ENCODE measurements around the gene TSSK3.
"Not testable (repeated sequence)": the region's sequence is repeated elsewhere in the genome, so short reads cannot be mapped to it uniquely, and the experiment has no call there.

TSSK3 gene

GRCh38 chr1:32361674-32362473 lies 465 bp upstream of the TSSK3 start:
- peak; percentile 76 for DNase-seq (ENCODE audit: low read depth, low spot score)

DNA sequence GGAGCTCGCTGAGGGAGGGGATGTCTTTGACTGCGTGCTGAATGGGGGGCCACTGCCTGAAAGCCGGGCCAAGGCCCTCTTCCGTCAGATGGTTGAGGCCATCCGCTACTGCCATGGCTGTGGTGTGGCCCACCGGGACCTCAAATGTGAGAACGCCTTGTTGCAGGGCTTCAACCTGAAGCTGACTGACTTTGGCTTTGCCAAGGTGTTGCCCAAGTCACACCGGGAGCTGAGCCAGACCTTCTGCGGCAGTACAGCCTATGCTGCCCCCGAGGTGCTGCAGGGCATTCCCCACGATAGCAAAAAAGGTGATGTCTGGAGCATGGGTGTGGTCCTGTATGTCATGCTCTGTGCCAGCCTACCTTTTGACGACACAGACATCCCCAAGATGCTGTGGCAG lies 1.4 kb downstream of the TSSK3 start:
- no peak for DNase-seq (ENCODE audit: low read depth, low spot score)

DNA sequence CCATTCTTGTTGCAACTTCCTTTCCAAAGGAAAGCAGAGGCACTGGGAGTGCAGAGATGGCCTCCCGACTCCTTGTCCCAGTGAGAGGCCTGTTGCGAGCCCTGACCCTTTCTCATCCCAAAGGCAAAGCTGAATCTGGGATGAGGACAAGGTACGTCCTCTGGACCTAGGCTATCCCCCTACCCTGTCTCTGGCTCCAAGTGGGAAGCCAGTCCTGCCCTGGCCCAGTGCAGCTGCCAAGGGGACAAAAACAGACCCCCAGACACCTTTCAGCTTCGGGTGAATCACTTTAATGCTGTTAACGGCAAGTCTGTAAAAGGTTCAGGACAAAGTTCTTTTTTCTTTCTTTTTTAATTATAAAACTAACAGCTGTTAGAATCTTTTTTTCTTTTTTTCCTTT lies 2.5 kb downstream of the TSSK3 start:
- DNase-seq (ENCODE audit: low read depth, low spot score): no peak

DNA sequence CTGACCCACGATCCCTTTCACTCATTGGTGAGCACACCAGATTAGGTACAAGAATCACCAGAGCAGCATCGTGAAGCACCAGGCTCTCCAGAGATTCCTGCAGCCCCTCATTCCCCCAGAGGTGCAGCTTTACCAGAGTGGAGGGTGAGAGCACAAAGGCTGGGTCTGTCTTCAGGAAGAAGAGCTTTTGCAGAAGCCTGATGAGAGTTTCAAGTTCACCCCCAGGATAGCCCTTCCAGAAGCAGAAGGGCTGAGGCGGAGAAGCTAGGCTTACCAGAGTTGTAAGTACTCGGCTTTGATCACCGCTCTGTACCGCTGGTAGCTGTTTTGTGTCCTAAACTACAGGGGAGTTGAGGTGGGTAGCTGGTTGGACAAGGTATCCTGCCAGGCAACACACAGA lies 3.1 kb downstream of the TSSK3 start:
- no peak for DNase-seq (ENCODE audit: low read depth, low spot score)

- DNase-seq (ENCODE audit: low read depth, low spot score): no peak
Measured at GRCh38 chr1:32367912-32368635, 5.7 kb downstream of the TSSK3 start.

DNA sequence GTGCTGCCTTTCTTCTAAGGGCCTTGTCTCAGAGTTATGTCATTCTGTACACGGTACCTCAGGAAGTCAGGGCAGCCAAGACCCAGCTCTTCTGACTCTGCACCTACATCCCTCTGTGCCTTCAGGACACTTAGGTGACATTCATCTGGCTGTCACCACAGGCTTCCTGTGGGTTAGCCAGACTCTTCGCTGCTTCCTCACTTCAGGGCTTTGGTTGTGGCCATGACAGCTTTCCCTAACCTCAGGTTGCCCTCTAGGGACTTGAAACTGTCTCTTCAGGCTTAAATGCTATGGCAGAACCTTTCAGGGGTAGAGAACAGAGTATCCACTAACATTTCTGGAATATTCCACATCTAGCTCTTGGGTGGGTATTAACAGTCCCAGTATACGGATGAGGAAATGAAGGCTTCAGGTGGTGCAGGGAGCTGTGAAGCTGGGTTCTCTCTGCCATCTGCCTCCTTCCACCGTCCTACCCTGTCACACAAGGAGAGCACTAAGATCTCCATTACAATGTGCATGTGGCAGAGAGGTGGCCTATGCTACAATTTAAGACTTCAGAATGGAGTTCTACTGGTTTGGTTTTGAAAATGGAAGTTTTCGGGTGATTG lies 9.9 kb downstream of the TSSK3 start:
- DNase-seq (ENCODE audit: low read depth, low spot score): no peak

GRCh38 chr1:32373996-32374592 lies 11.8 kb downstream of the TSSK3 start:
- DNase-seq (ENCODE audit: low read depth, low spot score): no peak

- DNase-seq (ENCODE audit: low read depth, low spot score): no peak
Measured at GRCh38 chr1:32376199-32376598, 13.9 kb downstream of the TSSK3 start.

DNA sequence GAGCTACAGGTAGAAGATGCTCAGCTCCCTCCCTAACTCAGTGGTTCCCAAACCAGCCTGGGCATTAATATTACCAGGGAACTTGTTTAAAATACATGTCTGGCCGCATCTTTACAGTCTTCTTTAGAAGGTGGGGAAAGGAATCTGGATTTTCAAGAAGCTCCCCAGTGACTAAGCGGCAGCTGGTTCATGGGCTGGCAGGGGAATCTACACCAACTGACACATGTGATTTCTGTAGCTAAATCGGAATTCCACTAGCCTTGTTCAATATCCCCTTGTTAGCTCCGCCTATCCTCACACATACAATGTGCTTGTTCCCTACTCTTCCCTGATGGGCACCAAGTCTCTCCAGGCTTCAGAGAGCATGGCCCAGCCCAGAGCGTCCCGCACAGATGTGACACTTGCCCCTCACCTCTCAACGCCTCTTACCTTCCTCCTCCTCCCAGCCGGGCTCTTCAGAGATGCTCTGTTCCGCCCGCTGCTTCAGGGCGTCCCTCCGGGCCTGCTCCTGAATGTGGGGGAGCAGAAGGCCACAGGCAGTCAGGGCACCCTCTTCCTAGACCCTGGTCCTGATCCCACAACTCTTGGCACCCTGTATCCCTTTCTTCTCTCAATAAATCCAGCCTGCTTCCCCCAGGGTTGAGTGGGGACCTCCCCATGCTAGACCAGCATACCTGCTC lies 15.3 kb downstream of the TSSK3 start:
- DNase-seq (ENCODE audit: low read depth, low spot score): no peak

DNA sequence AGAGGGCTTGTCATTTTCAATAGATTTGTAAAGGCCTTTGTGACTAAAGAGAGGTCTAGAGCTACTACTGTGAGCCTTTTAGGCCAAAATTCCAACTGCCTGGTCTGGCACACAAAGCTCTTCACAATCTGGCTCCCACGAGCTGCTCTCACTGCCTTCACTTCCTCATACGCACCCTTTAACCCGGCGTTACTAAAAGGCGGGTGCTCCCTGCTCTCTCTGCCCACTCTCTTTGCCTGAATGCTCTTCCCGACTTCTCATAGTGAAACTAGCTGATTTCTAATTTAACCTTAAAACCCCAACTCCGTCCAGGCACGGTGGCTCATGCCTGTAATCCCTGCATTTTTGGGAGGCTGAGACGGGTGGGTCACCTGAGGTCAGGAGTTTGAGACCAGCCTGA lies 17.7 kb downstream of the TSSK3 start:
- no peak for DNase-seq (ENCODE audit: low read depth, low spot score)

- no peak for DNase-seq (ENCODE audit: low read depth, low spot score)
Measured at GRCh38 chr1:32386676-32387392, 24.5 kb downstream of the TSSK3 start.

- DNase-seq (ENCODE audit: low read depth, low spot score): no peak
Measured at GRCh38 chr1:32388641-32389040, 26.3 kb downstream of the TSSK3 start.

GRCh38 chr1:32390904-32391870 lies 28.8 kb downstream of the TSSK3 start:
- no peak for DNase-seq (ENCODE audit: low read depth, low spot score)

- no peak for DNase-seq (ENCODE audit: low read depth, low spot score)
Measured at GRCh38 chr1:32392325-32392724, 30.0 kb downstream of the TSSK3 start.

GRCh38 chr1:32393136-32393535 lies 30.8 kb downstream of the TSSK3 start:
- DNase-seq (ENCODE audit: low read depth, low spot score): peak; percentile 15

DNA sequence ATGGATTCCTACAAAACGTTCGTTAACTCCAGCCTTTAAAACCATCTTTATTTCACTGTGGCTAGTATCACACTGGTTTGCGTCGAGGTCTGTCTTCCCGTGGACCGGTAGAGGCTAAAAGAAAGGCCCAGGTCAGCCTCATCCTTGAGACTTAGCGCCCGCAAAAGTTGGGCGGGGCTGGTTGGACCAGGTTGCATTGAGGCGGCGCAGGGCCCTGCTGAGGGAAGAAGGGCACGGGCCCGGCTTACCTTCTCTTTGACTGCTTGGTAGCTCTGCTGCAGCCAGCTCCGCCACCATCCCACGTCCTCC lies 31.4 kb downstream of the TSSK3 start:
- DNase-seq (ENCODE audit: low read depth, low spot score): peak; percentile 69

DNA sequence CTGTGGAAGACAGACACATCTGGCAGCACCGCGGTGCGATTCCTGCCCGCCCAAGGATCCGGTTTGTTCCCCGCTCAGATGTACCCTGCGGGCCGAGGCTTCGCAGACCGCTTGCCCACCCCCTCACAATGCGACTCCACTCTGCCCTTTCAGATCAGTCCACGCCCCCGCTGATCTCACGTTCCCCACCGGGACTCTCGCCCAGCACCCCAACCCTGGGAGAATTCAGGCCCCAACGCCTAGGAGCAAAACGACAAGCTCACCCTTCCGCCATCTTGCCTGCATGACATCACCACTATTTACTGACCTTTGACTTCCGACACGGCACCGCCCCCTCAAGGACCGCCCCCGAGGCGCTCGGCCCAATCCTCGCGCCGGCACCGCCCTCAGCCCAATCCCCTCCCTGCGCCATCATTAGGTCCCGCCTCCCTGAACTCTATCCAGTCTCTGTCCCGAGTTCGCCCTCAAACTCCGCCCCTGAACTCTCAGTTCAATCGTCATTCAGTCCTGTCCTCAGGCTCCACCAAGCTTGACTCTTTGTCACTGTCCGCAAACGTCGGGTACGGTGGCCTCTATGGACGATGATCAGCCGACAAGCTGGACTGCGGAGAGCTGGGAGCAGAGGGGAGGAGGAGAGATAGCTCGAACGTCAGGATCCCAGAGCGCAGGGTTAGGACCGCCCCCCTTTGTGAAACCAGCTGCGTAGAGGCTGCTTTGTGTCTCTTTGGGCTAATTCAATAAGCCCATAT lies 32.0 kb downstream of the TSSK3 start, which contains the start of gene BSDC1:
Gene BSDC1 (minus strand): TSS at position 301 of the 749 bp plus-strand sequence. CDS start 27 bp downstream, at position 274.
- peak; percentile 99 for DNase-seq (ENCODE audit: low read depth, low spot score)

GRCh38 chr1:32394890-32395432 lies 32.6 kb downstream of the TSSK3 start:
- DNase-seq (ENCODE audit: low read depth, low spot score): no peak

DNA sequence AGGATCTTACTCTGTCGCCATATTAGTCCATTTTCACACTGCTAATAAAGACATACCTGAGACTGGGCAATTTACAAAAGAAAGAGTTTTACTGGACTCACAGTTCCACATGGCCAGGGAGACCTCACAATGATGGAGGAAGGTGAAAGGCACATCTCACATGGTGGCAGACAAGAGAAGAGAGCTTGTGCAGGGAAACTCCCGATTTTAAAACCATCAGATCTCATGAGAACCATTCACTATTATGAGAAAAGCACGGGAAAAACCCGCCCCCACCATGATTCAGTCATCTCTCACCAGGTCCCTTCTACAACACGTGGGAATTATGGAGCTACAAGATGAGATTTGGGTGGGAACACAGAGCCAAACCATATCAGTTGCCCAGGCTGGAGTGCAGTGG lies 34.2 kb downstream of the TSSK3 start:
- not testable (repeated sequence) for DNase-seq (ENCODE audit: low read depth, low spot score)
